NCI-H774 (cell line): Measurements from ENCODE around the gene TPH2.

Experiments used
- DNase-seq: peaks from one replicate; lab custom pipeline; 2025; lab: John Stamatoyannopoulos, UW

Gene TPH2

GRCh38 chr12:71958993-71959578, 20.4 kb downstream of the TPH2 start:
- no peak for DNase-seq

DNA sequence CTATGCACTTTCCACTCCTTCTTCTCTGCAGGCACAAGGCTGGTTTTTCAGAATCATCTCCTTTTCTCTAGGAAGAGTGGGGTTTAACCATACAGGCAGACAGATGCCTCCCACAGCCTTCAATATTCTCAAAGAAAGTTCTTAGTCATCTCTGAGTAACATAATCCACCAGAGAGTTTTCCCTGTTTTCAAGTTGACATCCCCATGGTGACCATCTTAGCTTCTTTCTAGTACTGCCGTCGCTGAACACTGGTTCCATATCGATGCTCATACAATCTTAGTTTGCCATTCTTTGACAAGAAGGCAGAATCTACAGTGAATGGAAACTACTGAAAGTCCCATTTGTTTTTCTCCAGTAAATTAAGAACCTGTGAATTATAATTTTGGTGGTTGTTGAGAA, 28.6 kb downstream of the TPH2 start:
- DNase-seq: no peak

DNA sequence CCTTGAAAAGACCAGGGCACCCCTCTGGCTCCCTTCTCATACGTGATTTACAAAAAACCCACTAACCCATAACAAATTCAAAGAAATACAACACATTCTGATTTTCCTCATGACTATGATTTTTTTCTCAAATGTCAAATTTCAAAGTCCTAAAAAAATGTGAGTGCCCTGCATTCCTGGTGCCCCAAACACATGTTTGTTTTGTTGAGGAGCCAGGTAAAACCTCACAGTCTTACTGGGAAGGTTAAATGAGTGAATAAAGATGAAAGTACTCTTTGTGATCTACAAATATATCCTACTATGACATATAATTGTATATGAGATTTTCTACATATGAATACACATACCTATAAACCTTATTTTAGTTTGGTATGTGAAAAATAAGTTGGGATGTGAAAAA, 30.7 kb downstream of the TPH2 start:
- no peak for DNase-seq

GRCh38 chr12:71970031-71970430, 31.4 kb downstream of the TPH2 start:
- no peak for DNase-seq

- DNase-seq: peak; percentile 13
Measured at GRCh38 chr12:71972441-71973074, 33.9 kb downstream of the TPH2 start.

- DNase-seq: no peak
Measured at GRCh38 chr12:71973687-71974086, 35.0 kb downstream of the TPH2 start.

- no peak for DNase-seq
Measured at GRCh38 chr12:71980538-71980937, 41.9 kb downstream of the TPH2 start.

- no peak for DNase-seq
Measured at GRCh38 chr12:71981149-71981548, 42.5 kb downstream of the TPH2 start.

DNA sequence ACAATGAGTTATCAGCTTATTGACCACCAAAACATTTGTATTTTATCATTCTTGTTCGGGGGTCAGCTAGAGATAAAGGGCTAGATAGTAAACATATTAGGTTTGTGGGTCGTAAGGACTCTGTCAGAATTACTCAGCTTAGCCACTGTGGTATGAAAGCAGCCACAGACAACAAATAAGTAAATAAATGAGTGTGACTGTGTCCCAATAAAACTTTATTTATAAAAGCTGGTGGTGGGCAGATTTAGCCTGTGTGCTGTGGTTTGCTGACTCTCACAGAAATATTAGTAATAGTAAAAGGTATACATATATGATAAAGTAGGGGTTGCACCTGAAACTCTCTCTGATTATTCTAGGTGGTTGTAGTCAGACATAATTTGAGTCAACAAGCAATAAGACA, 56.1 kb downstream of the TPH2 start:
- DNase-seq: no peak

DNA sequence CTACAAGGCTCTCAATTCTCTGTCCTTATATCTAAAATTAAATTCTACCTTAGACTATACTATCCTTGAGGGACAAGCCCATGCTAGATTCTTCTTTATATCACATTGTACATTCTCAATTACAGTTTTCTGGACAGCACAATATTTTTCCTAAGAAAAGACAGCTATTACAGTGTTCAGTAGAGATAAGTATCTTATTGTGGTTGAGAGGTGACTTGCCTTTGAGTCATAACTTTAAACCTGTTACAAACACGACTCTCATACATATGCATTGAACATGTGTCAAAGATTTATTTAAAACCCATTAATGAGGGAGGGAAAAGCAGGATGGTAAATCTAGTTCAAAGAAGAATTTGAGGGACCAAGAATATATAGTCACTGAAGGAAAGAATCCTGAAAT, 61.1 kb downstream of the TPH2 start:
- no peak for DNase-seq

DNA sequence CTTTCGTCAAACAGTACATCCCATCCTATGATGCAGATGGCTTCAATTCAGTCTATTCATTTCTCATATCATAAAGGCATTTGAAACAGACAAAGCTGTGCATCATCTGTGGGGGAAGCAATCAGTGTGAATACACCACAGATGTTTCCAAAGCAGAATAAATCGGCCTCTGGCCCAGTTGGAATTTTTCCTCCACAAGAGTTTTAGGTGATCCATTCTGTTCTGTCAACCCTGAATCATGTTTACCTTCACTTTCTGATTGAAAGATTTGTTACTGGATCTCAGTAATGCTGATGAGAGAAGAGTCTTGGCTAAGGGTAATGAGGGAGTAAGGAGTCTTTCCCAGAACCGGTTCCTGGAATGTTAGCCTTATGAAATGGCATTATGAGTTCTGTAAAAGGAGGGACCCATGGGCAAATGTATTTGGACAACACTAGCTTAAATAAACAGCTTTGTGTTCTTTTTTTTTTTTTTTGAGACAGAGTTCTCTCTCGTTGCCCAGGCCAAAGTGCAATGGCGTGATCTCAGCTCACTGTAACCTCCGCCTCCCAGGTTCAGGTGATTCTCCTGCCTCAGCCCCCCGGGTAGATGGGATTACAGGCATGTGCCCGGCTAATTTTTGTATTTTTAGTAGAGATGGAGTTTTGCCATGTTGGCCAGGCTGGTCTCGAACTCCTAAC, 62.5 kb downstream of the TPH2 start:
- no peak for DNase-seq

DNA sequence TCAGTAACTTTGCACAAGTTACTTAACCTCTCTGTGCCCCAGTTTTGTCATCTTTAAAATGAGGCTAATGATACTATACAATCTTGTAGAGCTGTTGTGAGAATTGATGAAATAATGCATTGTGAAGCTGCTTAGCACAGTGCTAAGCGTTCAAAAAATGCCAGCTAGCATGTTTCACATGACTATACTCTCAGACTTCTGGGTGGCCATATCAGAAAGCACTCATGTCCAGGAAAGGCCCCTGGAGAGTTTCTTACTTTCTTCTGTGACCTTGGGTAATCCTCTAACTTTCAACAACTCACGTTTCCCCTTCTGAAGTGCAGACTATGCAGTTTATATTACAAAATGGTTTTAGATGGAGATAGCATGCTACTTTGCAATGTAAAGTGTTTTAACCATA, 68.1 kb downstream of the TPH2 start:
- DNase-seq: no peak

DNA sequence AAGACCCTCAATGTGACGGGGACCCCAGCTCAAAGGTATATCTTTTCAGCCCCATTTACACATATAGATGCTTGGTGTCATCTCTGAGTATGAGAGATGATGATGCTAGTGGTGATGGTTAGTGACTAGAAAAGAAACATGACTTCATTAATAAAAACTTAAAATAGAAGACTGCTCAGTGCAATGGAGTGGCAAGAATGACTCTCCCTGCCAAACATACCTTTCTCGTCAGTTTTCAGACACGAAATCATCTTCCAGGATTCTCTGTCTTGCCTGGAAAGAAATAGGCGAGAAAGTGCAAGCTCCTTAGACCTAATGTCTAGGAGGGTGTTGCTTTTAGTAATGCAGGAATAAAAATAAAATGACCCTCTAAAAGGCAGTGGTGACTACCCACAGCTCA, 71.7 kb downstream of the TPH2 start:
- DNase-seq: no peak

GRCh38 chr12:72011374-72011773, 72.7 kb downstream of the TPH2 start:
- DNase-seq: no peak

DNA sequence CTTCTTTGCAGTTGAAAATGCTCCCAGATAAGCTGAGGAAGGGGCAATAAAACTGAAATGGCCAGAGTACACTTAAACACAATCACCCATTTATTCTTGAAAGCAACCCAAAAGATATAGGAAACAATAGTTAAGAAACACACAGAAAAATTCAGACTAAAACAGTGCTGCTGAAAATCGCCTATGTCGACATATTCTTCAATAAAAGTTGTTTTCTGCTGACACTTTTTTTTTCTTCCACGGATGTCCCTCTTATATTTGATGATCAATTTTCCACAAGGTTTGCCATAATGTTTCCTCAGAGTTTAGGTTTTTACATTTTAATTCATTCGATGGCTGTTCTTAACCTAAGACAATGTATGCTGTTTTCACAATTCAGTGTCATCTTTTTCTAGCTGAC, 74.2 kb downstream of the TPH2 start:
- DNase-seq: no peak

- no peak for DNase-seq
Measured at GRCh38 chr12:72015895-72016294, 77.2 kb downstream of the TPH2 start.

- peak; percentile 65 for DNase-seq
Measured at GRCh38 chr12:72017054-72017651, 78.5 kb downstream of the TPH2 start.

DNA sequence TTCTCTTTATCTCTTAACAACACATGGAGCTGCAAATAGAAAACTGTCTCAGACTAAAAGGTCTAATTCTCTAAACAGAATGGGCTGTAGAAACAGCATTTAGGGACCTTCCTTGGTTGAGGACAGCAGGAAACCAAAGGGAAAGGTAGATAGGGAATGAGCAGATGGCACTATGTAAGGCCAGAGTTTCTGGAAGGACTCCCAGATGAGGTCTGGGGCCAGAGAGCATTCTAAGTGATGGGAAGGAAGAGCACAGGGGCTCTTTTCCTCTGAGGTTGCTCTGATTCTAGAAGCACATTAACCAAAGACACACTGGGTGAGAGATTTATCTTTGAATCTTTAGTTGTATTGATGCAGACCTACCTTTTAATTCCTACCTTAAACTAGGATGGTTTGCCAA, 79.4 kb downstream of the TPH2 start:
- no peak for DNase-seq

DNA sequence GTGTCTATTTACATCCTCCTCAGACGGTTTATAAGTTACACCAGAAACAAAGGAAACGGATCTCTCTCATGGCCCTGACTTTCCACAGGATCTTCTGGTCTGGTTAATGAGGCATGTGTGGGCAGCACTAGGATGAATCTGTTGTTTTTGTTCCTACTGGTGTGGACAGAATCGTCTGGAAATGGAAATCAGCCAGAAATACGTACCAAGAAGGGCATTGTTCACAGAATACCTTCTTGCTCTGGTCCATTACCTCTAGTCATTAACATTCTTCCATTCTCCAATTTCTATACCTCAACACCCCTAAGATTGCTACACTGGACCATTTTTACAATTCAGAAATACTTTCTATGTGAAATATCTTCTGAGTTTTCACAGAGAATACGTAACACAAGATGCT, 86.0 kb downstream of the TPH2 start:
- no peak for DNase-seq

DNA sequence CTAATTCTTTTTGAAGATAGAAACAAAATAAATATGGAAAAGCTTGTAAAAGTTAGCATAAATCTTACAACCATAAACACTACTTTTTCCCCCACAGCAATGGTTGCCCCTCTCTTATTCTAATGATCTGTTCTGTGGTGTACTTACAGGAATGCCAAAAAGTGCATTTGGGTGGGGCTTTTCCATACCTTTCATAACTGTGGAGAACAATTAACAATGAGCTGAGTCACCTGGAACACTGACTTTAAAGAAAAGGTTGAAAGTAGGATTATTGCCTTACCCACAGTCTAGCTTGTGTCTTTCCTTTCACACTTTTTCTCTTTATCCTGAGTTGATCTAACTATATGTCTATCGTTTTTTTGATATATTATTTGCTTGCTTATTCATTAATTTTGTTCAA, 86.9 kb downstream of the TPH2 start:
- no peak for DNase-seq

DNA sequence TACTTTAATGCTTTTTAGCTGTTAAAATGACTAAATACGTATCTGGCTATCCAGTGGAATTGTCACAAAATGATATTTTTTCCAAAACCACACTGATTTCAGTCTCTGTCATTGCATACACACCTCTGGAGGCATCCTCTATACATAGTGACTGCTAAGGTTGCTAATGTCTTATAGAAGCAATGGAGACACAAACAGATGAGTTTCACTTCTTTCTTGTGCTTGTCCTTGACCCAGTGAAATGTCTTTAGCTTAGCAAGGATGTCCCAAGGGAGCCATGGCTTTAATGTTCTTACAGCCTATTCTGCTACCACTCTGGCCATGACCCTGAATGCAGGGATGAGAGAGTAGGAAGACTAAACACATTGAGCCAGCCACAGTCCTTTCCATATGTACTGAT, 90.3 kb downstream of the TPH2 start:
- no peak for DNase-seq

DNA sequence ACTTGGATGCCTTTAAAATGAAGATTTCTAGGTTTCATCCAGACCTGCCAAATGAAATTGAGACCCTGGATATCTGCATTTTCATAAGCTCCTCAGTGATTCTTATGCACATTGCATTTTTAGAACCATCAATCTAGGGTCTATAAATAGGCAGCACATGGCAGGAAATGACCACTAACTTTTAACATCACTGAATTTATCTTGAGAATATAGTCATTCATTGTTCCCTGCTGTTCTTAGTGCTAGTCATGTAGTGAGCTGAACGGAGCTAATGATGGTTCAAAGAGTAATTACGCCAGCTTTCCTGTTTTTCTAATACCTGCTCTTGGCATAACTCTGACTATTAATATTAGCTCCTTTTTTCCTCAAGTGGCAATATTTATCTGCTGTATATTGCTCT, 91.6 kb downstream of the TPH2 start:
- peak; percentile 40 for DNase-seq

- DNase-seq: no peak
Measured at GRCh38 chr12:72031066-72031465, 92.4 kb downstream of the TPH2 start.
